ENCODE measurements around the gene TSPAN1.

TSPAN1 gene

DNA sequence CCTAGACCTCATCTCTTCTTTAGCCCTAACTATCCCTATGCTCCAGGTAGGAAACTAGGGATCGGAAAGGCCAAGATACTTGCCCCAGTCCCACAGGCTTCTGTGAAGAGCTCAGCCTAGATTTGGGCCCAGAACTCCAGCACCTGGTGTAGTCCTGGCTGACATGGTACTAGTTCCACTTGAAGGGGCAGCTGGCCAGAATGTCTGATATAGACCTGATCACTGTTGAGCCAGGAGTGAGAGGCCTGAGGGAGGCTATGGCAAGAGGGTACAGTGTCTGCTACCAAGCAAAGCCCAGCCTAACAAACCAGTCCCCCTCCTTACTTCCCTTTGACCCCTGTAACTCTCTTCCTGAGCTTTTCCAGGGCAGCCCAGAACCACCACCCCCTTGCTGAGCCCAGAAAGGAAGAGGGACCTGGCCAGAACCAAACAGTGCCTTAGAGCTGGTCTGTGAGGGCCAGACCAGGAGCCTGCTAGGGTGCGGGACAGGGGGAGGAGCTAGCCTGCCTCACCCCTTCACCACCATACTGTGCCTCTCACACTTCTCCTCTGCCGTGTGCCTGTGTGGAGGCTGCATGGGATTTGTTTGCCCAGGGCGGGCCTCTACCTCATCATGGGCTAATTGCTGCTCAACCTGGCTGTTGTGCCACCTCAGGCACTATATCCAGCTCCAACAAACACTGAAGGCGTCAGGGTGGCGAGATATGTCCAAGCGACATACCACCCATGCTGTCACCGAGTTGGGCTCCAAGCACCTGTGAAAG, 12.4 kb downstream of the TSPAN1 start:
- DNase-seq (ENCODE audit: low spot score): no peak

GRCh38 chr1:46188295-46189030, 13.6 kb downstream of the TSPAN1 start:
- DNase-seq (ENCODE audit: low spot score): no peak

- DNase-seq (ENCODE audit: low spot score): no peak
Observed at GRCh38 chr1:46190539-46190938, 15.7 kb downstream of the TSPAN1 start.

DNA sequence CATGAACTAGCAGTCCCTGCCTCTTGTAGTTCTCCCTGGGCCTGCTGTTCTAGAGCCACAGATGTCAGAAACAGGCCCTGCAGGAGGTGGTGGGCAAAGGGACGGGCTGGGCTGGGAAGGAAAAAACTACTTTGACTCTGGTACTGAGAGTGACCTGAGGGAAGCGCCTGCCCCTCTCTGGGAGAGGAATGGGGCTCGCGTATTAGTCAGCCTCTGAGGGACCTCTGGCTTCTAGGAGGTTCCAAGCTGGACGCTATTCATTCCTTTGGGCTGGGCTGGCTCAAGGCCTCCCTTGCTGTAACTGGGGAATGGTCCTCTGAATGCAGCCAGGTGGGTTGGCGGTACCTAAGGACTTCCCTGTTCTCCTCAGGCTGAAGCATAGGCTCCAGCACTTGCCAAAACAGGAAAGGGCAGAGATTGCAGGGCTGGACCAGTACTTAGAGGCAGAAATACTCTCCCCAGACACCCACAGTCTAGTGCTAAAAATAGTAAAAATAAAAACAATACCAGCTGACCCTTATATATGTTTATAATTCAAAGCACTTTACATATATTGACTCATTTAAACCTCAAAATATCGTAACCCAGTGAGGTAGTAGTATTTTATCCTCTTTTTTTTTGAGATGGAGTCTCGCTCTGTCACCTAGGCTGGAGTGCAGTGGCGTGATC, 16.3 kb downstream of the TSPAN1 start:
- no peak for DNase-seq (ENCODE audit: low spot score)

- no peak for DNase-seq (ENCODE audit: low spot score)
Observed at GRCh38 chr1:46192171-46192570, 17.3 kb downstream of the TSPAN1 start.

- DNase-seq (ENCODE audit: low spot score): no peak
Observed at GRCh38 chr1:46193285-46193684, 18.4 kb downstream of the TSPAN1 start.

GRCh38 chr1:46193984-46194570, 19.2 kb downstream of the TSPAN1 start:
- no peak for DNase-seq (ENCODE audit: low spot score)

- no peak for DNase-seq (ENCODE audit: low spot score)
Observed at GRCh38 chr1:46194641-46195193, 19.8 kb downstream of the TSPAN1 start.

- no peak for DNase-seq (ENCODE audit: low spot score)
Observed at GRCh38 chr1:46196609-46197008, 21.7 kb downstream of the TSPAN1 start.

DNA sequence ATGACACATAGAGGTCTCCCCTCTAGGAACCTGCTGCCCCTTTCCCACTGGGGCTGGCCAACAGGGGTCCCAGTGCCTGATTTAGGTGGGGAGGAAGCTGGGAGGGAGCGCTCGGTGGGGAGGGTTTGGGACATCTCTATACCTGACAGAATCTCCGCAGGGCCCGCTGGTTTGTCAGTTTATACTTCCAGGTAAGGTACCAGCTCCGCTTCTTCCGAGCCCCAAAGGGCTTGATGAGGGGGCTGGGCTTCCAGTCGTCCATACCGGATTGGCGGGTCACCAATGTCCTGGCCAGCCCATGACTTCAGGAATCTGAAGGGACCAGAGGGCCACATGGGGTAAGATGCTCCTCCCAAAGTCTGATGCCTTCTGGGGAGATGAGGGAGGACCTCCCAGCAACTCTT, 22.7 kb downstream of the TSPAN1 start:
- DNase-seq (ENCODE audit: low spot score): no peak

GRCh38 chr1:46197964-46198811, 23.3 kb downstream of the TSPAN1 start, which contains the start of gene POMGNT1:
POMGNT1 (minus strand) TSS chr1:46198434; CDS start chr1:46197821, 613 bp downstream.
- DNase-seq (ENCODE audit: low spot score): peak; percentile 96

DNA sequence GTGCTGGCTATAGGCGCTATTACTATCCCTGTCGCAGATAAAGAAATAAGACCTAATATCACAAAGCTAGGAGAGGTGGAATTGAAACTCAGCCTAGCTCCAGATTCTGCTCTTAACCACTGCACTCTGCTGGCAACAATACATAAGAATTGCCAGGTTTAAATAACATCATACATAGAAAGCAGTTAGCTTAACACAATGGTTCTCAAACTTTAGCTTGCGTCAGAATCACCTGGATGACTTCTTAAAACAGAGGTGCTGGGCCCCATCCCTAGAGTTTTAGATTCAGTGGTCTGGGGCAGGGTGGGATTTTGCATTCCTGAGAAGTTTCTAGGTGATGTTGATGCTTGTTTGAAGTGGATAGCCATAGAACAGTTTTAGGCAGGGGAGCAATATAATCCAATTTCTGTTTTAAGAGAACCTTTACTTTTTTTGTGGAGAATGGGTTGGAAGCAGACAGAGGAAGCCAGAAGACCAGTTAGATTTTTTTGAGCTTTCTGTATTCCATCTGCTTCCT, 24.4 kb downstream of the TSPAN1 start:
- DNase-seq (ENCODE audit: low spot score): no peak

GRCh38 chr1:46203738-46204405, 29.0 kb downstream of the TSPAN1 start:
- peak; percentile 41 for DNase-seq (ENCODE audit: low spot score)

GRCh38 chr1:46204406-46204742, 29.5 kb downstream of the TSPAN1 start:
- no peak for DNase-seq (ENCODE audit: low spot score)

DNA sequence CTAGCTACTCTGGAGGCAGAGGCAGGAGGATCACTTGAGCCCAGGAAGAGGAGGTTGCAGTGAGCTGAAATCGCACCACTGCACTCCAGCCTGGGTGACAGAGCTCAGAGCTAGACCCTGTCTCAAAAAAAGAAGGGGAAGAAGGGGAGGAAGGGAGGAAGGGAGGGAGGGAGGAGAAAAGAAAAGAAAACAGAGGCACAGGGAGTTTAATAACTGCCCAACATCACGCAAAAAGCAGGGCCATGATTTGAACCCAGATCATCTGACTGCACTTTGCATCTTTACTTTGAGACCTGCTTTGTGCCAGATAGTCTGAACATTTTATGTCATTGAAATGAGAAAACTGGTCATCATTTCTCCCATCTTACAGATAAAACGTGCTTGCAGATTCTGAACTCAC, 30.3 kb downstream of the TSPAN1 start:
- no peak for DNase-seq (ENCODE audit: low spot score)

DNA sequence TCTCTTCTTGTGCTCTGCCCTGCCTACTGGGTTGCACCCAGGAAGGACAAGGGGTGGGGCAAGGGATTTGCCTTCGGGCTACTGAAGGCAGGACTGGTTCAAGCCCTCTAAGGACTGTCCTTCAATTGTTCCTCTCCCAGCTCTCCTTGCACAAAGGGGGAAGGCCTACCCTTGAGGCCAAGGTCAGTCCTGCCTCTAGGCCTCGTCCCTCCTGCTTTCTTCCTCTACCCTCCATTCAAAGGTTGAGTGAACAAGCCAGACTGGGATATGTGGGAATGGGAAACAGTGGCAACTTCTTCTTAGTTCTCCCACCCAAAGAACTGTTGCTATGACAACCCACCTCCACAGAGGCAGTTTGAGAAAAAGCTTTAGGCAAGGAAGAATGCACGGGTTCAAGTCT, 30.9 kb downstream of the TSPAN1 start:
- no peak for DNase-seq (ENCODE audit: low spot score)

DNA sequence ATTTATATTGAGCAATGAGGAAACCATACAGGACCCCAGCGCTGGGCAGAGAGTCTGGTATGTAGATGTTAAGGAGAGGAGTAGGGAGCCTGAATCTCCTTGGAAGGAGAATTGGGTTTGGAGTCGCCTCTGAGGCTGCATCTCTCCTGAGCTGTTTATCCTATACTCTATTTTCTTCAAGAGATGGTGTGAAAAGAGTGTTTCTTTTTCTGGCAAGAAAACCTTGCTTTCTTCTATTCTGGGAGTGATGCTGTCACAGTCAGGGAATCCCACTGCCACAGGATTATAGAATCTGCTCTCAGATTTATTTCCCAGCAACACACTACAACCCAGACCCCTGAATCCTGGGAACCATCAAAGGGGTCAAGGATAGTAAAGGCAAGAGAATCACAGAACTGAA, 31.5 kb downstream of the TSPAN1 start:
- DNase-seq (ENCODE audit: low spot score): no peak

- DNase-seq (ENCODE audit: low spot score): no peak
Observed at GRCh38 chr1:46210561-46210960, 35.7 kb downstream of the TSPAN1 start.

DNA sequence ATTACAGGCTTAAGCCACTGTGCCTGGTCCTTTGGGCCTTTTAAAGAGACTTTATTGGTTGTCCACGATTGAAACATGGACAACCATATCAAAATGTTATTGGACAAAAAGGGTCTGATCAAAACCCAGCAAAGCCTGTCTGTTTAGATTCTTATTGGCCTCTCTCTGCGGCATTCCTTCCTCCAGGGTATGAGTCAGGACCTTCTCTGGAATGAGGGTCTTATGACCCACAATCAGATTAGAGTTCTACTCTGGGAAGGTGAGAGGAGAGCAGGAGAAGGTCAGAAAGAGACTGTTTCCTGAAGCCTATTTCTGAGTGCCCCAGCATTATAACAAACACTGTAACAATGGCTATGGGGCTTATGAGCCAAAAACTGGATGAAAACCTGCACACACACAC, 36.2 kb downstream of the TSPAN1 start:
- DNase-seq (ENCODE audit: low spot score): no peak

GRCh38 chr1:46215504-46215903, 40.6 kb downstream of the TSPAN1 start:
- no peak for DNase-seq (ENCODE audit: low spot score)

DNA sequence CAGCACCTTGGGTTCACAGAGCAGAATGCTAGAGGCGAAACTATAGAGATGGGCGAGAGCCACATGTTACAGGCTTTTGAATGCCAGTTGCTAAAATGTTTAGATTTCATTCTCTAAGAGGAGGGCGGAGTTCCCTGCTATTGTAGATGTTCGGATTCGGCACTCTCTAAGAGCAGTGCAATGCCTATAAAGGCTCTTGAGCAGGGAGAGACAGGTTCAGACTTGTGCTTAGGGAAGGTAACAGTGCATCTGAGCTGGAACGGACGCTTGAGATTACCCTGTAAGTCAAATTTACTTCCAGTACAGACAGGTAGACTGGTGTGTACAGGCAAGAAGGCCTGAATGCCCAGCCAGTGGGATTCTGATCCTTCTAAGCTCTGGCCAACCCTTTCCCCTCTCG, 43.6 kb downstream of the TSPAN1 start:
- DNase-seq (ENCODE audit: low spot score): no peak

Data from AG08396 (cell line).